GM18858 (cell line): ENCODE measurements around the gene RIMS4.

Experiments
- ATAC-seq: cut with Tn5 transposase; IDR thresholded peaks from one replicate; pipeline ENCODE4 v1.9.1; 2021; ENCODE audit not compliant: unreplicated experiment

Gene RIMS4

GRCh38 chr20:44796758-44797457, 13.4 kb downstream of the RIMS4 start:
- ATAC-seq: no peak

GRCh38 chr20:44796311-44796710, 14.0 kb downstream of the RIMS4 start:
- ATAC-seq: no peak

DNA sequence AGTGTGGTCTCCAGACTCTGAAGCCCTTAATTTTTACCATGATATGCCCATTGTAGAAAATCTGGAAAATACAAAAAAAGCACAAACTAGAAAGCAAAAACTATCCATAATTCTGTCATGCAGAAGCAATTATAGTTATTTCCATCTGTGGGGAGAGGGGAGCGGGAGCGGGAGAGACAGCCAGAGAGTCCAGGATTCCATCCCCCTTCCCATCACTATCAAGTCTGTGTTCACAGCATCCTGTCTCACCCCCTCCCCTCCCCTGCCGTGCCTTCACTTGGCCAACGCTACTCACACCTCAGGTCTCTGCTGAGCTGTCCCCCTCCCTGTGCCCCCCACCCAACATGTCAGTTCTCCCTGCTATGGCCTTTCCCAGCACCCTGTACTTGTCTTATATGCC, 14.5 kb downstream of the RIMS4 start:
- ATAC-seq: no peak

DNA sequence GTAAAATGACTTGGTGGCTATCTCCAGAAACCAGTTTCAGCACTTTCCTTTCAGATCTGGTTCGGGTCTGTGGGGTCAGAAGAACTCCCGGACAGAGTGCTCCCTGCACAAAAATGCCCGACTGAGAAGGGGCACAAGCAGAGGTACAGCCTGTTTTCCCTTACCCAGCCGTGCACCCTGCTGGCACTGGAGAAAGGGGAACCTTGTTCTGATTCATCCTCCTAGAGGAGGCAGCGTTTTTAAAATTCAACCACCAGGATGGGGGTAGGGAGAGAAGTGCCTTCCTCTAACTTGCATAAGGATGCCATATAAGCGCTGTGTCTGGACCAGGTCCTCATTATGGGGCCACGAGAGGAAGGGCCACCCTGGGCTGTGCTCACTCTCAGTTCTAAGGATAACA, 17.6 kb downstream of the RIMS4 start:
- ATAC-seq: no peak

DNA sequence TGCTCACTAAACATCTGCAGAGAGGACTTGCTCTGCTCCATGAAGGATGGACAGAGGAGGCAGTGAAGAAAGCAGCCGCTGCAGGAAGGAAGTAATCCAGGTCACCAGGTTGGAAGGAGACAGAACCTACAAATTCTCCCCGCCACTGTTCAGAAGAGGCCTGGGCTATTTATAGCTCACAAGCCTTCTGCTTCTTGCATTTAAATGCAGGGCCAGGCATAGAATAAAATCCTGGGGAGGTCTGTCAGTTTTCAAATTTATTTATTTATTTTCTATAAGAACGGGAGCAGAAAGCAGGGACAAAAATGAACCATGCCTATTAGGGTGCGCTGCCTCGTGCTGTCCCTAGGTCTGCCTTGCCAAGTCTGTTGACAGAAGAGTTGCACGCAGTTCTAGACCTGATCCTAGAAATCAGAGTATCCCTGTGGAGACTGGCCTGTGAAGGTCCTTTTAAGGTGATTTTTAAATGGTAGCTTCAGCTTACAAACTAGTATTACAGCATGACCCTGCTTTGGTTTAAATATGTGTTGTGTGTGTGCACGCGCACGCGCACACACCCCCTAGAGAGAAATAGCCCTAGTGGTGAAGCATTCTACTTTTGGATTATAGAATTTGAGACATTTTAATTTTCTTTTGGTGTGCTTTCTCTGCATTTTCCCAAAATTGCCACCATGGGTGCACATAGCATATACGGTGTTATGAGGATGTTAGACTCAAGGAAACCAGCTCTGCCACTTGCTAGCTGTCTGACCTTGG, 19.5 kb downstream of the RIMS4 start:
- ATAC-seq: no peak

GRCh38 chr20:44788706-44789456, 21.5 kb downstream of the RIMS4 start:
- ATAC-seq: no peak

DNA sequence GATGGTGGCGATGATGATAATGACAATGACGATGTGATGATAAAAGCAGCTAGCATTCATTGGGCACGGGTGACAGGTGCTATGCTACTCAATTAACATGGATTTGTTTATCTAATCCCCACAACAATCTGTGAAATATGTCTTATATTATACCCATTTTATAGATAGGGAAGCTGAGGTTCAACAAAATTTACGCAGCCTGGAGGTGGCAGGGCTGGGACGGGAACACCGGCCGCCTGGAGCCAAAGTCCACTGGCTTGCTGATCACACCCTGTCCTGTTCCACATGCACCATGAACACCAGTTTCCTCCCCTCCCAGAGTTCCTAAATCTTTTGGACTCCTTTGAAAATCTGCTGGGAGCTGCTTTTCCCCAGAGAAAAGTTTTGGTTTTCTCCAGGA, 23.0 kb downstream of the RIMS4 start:
- ATAC-seq: no peak

DNA sequence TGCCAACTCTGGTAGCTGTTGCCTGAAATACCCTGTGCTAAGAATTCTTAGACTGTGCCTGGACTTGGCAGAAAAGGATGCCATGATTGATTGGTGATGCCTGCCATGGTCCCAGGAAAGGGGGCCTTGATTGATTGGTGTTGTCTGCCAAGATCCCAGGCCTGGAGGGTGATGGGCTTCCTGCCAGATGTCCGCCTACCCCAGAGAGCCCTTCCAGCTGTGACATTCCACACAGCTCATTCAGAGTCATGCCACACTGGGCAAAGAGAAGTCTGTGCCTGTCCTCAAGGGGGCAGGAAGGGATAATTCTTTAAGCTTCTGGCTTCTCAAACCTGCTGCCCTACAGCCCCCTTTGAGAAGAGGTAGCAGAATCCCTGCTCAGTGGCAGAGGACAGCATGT, 24.6 kb downstream of the RIMS4 start:
- no peak for ATAC-seq

- no peak for ATAC-seq
Measured at GRCh38 chr20:44784688-44785087, 25.7 kb downstream of the RIMS4 start.

- no peak for ATAC-seq
Measured at GRCh38 chr20:44781791-44782190, 28.6 kb downstream of the RIMS4 start.

- ATAC-seq: no peak
Measured at GRCh38 chr20:44781118-44781517, 29.2 kb downstream of the RIMS4 start.

GRCh38 chr20:44780226-44780625, 30.1 kb downstream of the RIMS4 start:
- ATAC-seq: no peak

- no peak for ATAC-seq
Measured at GRCh38 chr20:44776980-44777379, 33.4 kb downstream of the RIMS4 start.

DNA sequence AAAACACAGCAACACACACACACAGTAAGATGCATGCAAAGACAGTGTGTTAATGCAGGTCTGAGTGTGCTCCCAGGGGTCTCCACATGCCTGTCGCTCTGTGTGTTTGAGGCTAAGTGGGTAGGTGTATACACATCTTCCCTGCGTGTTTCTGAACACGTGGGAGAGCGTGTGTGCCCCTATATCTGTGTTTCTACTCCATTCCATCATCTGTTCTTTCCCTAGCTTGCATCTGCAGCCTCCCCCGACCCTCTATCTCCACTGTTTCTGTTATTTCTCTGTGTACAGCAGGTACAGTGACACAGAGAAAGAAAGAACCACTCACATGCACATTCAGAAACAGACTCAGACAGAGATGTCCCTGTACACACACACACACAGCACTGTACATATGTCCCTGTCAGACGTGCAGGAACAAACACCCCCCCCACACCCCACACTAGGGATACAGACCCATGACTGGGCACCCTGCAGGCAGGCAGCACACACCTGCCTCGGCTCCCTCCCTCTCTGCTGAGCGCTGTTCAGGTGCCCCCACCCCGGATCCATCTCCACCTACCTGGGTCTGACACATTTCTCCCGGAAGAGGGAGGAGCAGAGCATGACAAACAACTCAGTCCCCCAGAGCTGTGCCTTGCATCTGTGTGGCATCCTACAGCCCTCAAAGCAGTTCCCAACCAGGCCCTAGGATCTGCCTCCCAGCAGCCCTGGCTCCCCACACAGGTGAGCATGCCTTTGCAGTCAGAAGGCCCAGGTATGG, 37.1 kb downstream of the RIMS4 start:
- no peak for ATAC-seq

GRCh38 chr20:44772636-44773035, 37.7 kb downstream of the RIMS4 start:
- no peak for ATAC-seq

- ATAC-seq: no peak
Measured at GRCh38 chr20:44771172-44771535, 39.2 kb downstream of the RIMS4 start.

DNA sequence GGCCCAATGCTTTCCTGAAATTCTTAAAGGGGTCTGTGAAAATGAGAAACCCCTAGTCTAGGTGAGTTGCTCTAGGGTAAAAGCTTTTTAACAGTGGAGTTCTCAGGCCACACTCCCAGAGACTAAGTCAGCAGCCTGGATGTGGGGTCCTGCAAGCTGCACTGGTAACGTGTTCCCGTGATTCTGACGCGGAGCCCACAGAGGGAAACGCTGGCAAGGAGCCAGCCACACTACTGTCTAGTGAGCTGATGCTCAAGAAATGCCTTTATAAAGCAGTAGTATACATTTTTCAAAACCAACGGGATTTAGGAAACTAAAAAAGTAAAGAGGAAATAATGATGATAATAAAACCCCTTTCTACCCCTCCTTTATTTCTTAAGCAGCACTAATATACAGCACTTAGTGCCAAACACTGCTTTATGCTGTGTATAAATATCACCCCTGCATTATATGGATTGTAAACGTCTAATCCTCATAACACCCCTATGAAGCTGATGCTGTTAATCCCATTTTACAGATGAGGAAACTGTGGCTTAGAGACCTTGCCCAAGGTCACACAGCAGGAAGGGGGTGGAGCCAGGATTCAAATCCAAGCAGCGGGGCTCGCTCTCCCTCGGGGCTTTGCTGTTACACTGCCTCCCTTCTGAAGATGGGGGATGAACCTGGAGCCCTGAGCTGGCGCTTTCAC, 39.7 kb downstream of the RIMS4 start:
- ATAC-seq: no peak

GRCh38 chr20:44769481-44769863, 40.9 kb downstream of the RIMS4 start:
- no peak for ATAC-seq

DNA sequence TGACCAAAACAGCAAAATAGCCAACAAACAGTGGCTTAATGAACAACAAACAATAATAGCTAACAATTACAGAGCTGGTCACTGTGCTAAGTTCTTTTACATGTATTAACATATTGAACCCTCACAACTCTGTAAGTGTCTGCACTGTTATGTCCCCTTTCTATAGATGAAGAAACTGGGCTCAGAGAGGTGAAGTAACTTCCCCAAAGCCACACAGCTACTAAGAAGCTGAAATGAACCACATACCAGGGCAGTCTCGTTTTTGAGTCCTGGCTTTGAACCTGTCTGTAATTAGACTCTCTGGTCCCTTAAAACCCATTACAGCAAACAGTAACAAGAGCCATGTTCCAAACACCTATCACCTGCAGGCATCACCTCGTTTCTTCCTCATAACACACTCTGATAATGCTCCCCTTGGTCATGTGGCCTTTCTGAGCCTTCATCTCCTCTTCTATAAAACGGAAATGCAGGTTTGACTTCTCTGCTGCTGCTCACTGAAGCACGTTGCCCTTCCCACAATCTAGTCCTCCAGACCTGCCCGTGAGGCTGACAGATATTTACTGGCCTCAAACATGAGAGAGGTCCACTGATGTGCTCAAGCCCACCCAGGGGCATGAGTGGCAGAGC, 41.4 kb downstream of the RIMS4 start:
- no peak for ATAC-seq

GRCh38 chr20:44768256-44768655, 42.1 kb downstream of the RIMS4 start:
- ATAC-seq: no peak
